MV-4-11 (cell line): ENCODE data around the gene HPCAL4.
A peak's percentile ranks its signal among the peaks of the same experiment; 100 is the strongest.

ENCODE experiments used
- DNase-seq: peaks from one replicate; lab custom pipeline; 2025; lab: John Stamatoyannopoulos, UW

The HPCAL4 gene

GRCh38 chr1:39649636-39650185, 41.5 kb downstream of the HPCAL4 start:
- no peak for DNase-seq

GRCh38 chr1:39648496-39648895, 42.7 kb downstream of the HPCAL4 start:
- no peak for DNase-seq

GRCh38 chr1:39647247-39647646, 44.0 kb downstream of the HPCAL4 start:
- no peak for DNase-seq

- no peak for DNase-seq
Measured at GRCh38 chr1:39646232-39647081, 44.8 kb downstream of the HPCAL4 start.

GRCh38 chr1:39645411-39646043, 45.7 kb downstream of the HPCAL4 start:
- DNase-seq: no peak

- no peak for DNase-seq
Measured at GRCh38 chr1:39643705-39644104, 47.5 kb downstream of the HPCAL4 start.

GRCh38 chr1:39642796-39643195, 48.4 kb downstream of the HPCAL4 start:
- no peak for DNase-seq

- DNase-seq: peak; percentile 11
Measured at GRCh38 chr1:39640861-39641260, 50.4 kb downstream of the HPCAL4 start.

- peak; percentile 62 for DNase-seq
Measured at GRCh38 chr1:39639305-39640130, 51.7 kb downstream of the HPCAL4 start, which contains the start of gene HEYL. HEYL (minus strand) TSS chr1:39639643; CDS start chr1:39639625, 18 bp downstream.

- DNase-seq: no peak
Measured at GRCh38 chr1:39638965-39639304, 52.3 kb downstream of the HPCAL4 start.

- DNase-seq: no peak
Measured at GRCh38 chr1:39637361-39637760, 53.9 kb downstream of the HPCAL4 start.

- DNase-seq: no peak
Measured at GRCh38 chr1:39635871-39636210, 55.4 kb downstream of the HPCAL4 start.

- DNase-seq: no peak
Measured at GRCh38 chr1:39635205-39635870, 55.9 kb downstream of the HPCAL4 start.

- no peak for DNase-seq
Measured at GRCh38 chr1:39633422-39633821, 57.8 kb downstream of the HPCAL4 start.

GRCh38 chr1:39632682-39633417, 58.4 kb downstream of the HPCAL4 start:
- DNase-seq: no peak

GRCh38 chr1:39632323-39632681, 58.9 kb downstream of the HPCAL4 start:
- DNase-seq: no peak

- DNase-seq: no peak
Measured at GRCh38 chr1:39631361-39632322, 59.6 kb downstream of the HPCAL4 start.

- DNase-seq: no peak
Measured at GRCh38 chr1:39628807-39629350, 62.4 kb downstream of the HPCAL4 start.
